GM12891 (cell line): ENCODE results near the gene DCAF7.

Source experiments
- POLR2A ChIP-seq: IDR thresholded peaks from 2 replicates; pipeline ENCODE4 v1.6.1; 2011; ENCODE audit warnings: low read depth, low read length, control low read depth
- POLR2AphosphoS5 ChIP-seq: IDR thresholded peaks from 2 replicates; pipeline ENCODE4 v1.6.1; 2011; ENCODE audit warnings: low read depth, low read length, control low read depth
- POU2F2 ChIP-seq: IDR thresholded peaks from 2 replicates; pipeline ENCODE4 v1.6.1; 2011; ENCODE audit warnings: low read depth, mild to moderate bottlenecking, control low read depth, low read length, moderate library complexity
- SPI1 ChIP-seq: IDR thresholded peaks from 2 replicates; pipeline ENCODE4 v1.6.1; 2011; ENCODE audit warnings: low read depth, low read length, control low read depth
- TAF1 ChIP-seq: IDR thresholded peaks from 2 replicates; pipeline ENCODE4 v1.6.1; 2011; ENCODE audit warnings: low read depth, low read length, control low read depth

DNA sequence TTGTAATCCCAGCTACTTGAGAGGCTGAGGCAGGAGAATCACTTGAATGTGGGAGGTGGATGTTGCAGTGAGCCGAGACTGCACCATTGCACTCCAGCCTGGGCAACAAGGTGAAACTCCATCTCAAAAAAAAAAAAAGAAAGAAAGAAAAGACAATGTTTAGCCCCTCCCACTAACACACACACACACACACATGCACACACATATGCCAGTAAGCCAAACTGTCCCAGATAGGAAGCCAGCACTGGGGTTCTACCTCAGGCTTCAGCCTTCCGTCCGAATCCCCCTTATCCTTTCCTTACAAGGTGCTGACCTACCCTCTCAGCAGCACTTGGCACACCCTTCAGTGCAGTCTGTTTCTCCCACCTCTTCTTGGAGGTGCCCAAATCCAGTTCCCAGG lies 35.8 kb upstream of the DCAF7 start:
- TF ChIP-seq TAF1 (no peak), POLR2AphosphoS5 (no peak), POLR2A (no peak), SPI1 (no peak), POU2F2 (no peak)
